ENCODE results near the gene ACTR3.

ACTR3 gene

DNA sequence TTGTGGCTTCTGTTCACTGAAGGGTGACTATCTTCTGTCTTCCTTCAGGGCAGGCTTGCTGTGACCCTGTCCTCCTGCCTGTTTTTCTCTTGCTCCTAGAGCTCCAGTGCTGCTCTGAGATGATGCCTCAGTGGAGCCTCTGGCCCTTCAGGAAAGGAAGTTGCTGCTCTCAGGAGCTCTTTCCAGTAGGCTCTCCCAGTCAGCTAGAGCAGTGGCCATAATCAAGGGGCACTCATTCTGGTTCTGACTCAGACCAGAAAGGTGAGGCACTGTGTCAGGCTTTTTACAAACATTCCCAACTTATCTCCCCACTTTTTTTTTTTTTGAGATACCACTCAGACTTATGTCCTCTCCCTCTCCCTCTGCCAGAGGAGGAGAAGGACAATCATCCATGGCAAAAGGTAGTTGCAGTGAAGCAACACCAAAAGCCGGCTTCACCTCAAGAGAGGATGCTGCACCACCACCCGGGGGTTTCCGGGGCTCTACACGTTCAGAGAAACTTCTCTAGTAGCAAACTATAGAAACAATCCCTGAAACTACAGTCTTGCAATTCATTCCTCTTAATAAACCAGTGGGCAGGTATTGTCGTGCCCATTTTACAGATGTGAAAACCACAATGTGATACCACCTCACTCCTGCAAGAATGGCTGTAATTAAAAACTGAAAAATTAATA is 115.4 kb downstream of the ACTR3 start:
- Histone ChIP-seq H3K27ac (no peak overlapping the region), H3K4me3 (no peak overlapping the region)
- no peak for DNase-seq (ENCODE audit: low spot score)
- TF ChIP-seq, protein P1, sequence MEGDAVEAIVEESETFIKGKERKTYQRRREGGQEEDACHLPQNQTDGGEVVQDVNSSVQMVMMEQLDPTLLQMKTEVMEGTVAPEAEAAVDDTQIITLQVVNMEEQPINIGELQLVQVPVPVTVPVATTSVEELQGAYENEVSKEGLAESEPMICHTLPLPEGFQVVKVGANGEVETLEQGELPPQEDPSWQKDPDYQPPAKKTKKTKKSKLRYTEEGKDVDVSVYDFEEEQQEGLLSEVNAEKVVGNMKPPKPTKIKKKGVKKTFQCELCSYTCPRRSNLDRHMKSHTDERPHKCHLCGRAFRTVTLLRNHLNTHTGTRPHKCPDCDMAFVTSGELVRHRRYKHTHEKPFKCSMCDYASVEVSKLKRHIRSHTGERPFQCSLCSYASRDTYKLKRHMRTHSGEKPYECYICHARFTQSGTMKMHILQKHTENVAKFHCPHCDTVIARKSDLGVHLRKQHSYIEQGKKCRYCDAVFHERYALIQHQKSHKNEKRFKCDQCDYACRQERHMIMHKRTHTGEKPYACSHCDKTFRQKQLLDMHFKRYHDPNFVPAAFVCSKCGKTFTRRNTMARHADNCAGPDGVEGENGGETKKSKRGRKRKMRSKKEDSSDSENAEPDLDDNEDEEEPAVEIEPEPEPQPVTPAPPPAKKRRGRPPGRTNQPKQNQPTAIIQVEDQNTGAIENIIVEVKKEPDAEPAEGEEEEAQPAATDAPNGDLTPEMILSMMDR (IDR thresholded peaks at IDR 0.05): no peak

DNA sequence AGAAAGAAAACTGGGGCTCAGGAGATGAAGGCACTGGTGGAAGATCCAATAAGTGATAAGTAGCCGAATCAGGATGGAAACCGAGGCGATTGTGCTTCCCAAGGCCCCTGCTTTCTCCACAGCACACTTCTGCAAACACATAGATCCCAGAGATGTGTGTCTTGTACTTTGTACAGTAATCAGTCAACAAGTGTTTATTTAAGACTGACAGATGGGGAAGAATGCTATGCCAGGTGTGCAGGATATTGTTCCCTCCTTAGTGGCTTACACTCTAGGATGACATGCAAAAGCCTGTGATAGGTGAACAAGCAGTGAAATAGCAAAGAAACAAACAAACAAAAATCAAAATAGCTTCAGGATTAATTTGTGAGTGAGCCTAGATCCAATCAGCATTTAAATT is 116.6 kb downstream of the ACTR3 start:
- TF ChIP-seq, protein P1 (IDR thresholded peaks at IDR 0.05): no peak
- no peak for DNase-seq (ENCODE audit: low spot score)
- Histone ChIP-seq H3K4me3 (no peak overlapping the region), H3K27ac (no peak overlapping the region)

DNA sequence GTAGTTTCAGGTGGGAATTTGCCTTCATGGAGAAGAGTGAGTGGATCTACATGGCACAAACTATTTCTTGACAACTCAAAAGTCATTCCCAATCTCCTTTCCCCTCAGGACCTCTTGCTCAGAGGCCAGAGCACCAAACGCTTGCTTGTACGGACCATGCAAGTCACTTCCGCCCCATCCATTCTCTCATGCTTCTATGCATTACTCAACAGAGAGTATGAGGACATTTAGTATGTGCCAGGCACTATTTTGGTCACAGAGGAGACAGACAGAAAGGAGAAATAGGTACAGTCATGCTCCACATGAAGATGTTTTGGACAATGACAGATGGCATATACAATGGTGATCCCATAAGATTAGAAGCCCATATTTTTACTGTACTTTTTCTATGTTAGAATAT is 117.5 kb downstream of the ACTR3 start:
- no peak for DNase-seq (ENCODE audit: low spot score)
- TF ChIP-seq, protein P1 (IDR thresholded peaks at IDR 0.05): no peak
- no peak overlapping the region for H3K4me3 ChIP-seq
- no peak overlapping the region for H3K27ac ChIP-seq

DNA sequence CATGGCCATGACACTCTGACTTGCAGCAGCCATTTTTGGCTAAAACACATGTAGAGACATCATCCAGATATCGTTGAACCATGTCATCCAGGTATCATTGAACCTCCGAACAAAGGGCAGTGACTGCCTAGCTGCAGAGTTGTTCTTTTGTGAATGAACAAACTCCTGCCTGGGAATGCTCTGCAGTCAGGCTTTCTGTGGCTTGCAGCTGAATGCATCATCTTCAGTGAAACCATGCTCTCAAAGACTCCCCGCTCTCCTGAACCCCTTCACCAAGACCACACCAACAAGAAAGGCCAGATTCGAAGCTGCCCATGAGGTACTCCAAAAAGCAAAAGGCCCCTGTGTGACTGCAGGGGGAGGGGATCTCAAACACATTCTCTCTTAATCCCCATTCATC is 118.8 kb downstream of the ACTR3 start:
- no peak overlapping the region for H3K4me3 ChIP-seq
- H3K27ac ChIP-seq: no peak overlapping the region
- no peak for DNase-seq (ENCODE audit: low spot score)
- TF ChIP-seq, protein P1 (IDR thresholded peaks at IDR 0.05): no peak

DNA sequence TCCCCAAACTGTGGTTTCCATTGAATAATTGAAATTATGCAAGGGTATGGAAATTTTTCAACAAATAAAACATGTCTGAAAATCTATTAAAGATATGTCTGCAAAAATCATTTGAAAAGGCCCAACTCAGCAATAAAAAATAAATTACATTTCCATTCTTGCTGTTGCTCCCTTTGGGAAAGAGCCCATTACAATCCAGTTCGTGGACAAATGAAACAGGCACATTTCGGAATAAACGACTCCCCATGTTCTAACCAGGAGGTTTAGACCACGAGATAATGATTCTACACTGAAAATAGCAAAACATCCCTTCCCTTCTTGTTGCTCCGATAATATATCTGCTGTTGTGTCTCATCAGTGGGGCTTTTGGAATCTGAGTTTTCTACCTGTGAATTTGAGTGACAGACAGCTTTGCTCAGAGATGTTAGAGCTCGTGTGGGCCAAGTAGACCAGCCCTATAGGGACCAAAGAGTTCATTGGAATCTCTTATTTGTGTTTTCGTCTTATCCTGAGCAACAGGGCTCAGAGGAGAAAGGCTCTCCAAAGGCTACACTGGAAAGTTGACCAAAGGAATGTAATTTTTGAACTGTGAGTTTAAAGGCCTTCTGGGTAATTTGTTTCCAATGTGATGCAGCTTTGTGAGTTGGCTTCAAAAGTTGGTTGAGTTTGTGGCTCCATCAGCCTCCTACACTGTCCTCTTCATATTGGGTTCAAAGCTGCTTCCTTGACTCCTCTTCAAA is 119.5 kb downstream of the ACTR3 start:
- TF ChIP-seq, protein P1 (IDR thresholded peaks at IDR 0.05): no peak
- DNase-seq (ENCODE audit: low spot score): no peak
- no peak overlapping the region for H3K27ac ChIP-seq

DNA sequence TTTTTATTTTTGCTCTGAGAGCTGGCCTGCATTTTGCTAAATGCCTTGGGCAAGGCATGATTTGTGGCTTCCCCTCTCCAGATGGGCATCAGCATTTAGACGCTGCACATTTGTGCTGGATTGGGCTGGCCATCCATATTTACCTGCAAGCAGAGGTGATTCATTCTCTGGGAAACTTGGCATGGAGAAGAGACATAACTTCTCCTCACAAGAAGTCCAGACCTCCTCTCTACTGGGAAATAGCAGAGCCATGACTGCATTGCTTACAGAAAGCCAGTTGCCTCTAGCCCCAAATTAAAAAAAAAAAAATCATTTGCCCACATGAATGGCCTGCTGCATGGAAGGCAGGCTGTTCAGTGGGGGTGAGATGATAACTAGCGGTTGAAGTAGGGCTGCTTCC is 120.1 kb downstream of the ACTR3 start:
- DNase-seq (ENCODE audit: low spot score): no peak
- Histone ChIP-seq H3K27ac (no peak overlapping the region), H3K4me3 (no peak overlapping the region)
- TF ChIP-seq, protein P1 (IDR thresholded peaks at IDR 0.05): no peak

More for the DNA sequence above, 119.5 kb downstream of the ACTR3 start:
- H3K4me3 ChIP-seq: no peak overlapping the region

DNA sequence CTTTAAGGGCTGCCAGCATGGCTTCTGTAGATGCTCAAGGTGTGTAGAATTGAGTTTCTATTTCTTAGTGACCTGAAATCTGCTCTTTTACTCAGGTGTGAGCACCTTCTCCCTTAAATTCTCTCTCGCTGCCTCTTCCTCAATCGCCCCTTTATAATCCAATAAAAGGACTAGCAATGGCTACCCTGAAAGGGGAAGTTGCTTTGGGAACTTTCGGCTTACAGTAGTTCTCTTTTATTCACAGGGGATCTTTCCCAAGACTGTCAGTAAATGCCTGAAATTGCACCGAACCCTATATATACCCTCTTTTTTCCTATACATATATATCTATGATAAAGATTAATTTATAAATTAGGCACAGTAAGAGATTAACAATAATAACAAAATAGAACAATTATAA is 121.8 kb downstream of the ACTR3 start:
- no peak for DNase-seq (ENCODE audit: low spot score)
- Histone ChIP-seq H3K4me3 (no peak overlapping the region), H3K27ac (no peak overlapping the region)
- TF ChIP-seq, protein P1 (IDR thresholded peaks at IDR 0.05): no peak
